ENCODE results near the gene SSC5D. TPM values are rescaled to one million over a fixed set of nuclear protein-coding genes. Genes with fewer than 3 reads are reported as not detected.
A peak's percentile ranks its signal among the peaks of the same experiment; 100 is the strongest.

SSC5D gene
- total and polyA plus RNA-seq, 9 of the 15 experiments (the other 6 are each of a cell fraction or from before 2014, with no cell fraction given): 0.04 to 0.71 (median 0.14) TPM; not detected in 2

DNA sequence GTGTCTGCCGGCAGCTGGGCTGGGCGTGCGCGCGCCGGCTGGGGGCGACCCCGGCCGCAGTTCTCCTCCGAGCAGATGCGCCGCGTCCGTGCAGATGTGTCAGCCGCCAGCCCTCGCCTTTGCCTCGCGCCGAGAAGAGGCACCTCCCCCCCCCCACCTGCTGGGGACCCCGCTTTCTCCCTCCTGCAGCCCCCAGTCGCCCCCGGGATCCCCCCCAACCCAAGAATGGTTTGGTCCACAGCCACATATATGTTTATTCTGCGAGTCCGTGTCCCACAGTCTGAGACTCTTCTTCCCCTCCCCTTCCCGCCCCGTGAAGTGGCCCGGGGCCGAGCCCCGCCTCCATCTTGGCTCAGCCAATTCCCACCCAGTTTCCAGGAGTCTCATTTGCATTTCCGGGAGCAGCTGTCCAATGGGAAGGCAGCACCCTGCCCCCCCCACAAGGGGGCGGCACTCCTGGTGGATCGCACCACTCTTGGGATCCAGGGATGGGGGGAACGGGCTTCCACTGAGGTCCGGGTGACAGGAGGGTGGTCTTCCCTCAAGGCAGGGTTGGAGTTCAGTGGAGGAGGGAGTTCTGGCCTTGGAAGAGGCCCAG, 35.4 kb upstream of the SSC5D start (continued):
- TF ChIP-seq RBM22 (IDR thresholded peaks at IDR 0.05; ENCODE audit: low read depth, low read length, poor library complexity, severe bottlenecking) (no peak), ZNF57 (CRISPR knock-in tag; IDR thresholded peaks at IDR 0.05) (no peak), CREBBP (IDR thresholded peaks at IDR 0.05; ENCODE audit: low read depth, low read length) (no peak), MCM7 (IDR thresholded peaks at IDR 0.05) (no peak), WHSC1 (IDR thresholded peaks at IDR 0.05; ENCODE audit: low read length) (no peak), ZNF24 (IDR thresholded peaks at IDR 0.05) (no peak), ELF4 (CRISPR knock-in tag; IDR thresholded peaks at IDR 0.05) (no peak), PTBP1 (IDR thresholded peaks at IDR 0.05; ENCODE audit: low read depth, low read length) (no peak), CREB5 (CRISPR knock-in tag; IDR thresholded peaks at IDR 0.05) (no peak), SRF (CRISPR knock-in tag; IDR thresholded peaks at IDR 0.05) (0 out of 4 replicates have a peak, but pooled peaks of 1 of the 2 experiments have one; percentile 20), U2AF2 (optimal IDR thresholded peaks at IDR 0.05; ENCODE audit: low read depth, low read length) (no peak), PCBP1 (IDR thresholded peaks at IDR 0.05; ENCODE audit: low read depth, low read length, poor library complexity, severe bottlenecking) (no peak), ZNF717 (CRISPR knock-in tag; IDR thresholded peaks at IDR 0.05) (no peak), RB1 (IDR thresholded peaks at IDR 0.05; ENCODE audit: low read depth) (peak; percentile 38; the same call in 1 of the 2 replicates), CAMTA2 (CRISPR knock-in tag; conservative IDR thresholded peaks at IDR 0.05) (no peak), L3MBTL2 (IDR thresholded peaks at IDR 0.05) (no peak), FOXA1 (IDR thresholded peaks at IDR 0.05; ENCODE audit: borderline replicate concordance) (no peak), PHF20 (IDR thresholded peaks at IDR 0.05; ENCODE audit: partially characterized antibody) (no peak), FOSL1 (tag; conservative IDR thresholded peaks at IDR 0.05) (no peak)
- TF ChIP-seq, protein P1, sequence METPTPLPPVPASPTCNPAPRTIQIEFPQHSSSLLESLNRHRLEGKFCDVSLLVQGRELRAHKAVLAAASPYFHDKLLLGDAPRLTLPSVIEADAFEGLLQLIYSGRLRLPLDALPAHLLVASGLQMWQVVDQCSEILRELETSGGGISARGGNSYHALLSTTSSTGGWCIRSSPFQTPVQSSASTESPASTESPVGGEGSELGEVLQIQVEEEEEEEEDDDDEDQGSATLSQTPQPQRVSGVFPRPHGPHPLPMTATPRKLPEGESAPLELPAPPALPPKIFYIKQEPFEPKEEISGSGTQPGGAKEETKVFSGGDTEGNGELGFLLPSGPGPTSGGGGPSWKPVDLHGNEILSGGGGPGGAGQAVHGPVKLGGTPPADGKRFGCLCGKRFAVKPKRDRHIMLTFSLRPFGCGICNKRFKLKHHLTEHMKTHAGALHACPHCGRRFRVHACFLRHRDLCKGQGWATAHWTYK (CRISPR knock-in tag; IDR thresholded peaks at IDR 0.05): no peak
- TF ChIP-seq, protein P2, sequence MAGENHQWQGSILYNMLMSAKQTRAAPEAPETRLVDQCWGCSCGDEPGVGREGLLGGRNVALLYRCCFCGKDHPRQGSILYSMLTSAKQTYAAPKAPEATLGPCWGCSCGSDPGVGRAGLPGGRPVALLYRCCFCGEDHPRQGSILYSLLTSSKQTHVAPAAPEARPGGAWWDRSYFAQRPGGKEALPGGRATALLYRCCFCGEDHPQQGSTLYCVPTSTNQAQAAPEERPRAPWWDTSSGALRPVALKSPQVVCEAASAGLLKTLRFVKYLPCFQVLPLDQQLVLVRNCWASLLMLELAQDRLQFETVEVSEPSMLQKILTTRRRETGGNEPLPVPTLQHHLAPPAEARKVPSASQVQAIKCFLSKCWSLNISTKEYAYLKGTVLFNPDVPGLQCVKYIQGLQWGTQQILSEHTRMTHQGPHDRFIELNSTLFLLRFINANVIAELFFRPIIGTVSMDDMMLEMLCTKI (IDR thresholded peaks at IDR 0.05; ENCODE audit: partially characterized antibody): no peak
- TF ChIP-seq, protein P3, sequence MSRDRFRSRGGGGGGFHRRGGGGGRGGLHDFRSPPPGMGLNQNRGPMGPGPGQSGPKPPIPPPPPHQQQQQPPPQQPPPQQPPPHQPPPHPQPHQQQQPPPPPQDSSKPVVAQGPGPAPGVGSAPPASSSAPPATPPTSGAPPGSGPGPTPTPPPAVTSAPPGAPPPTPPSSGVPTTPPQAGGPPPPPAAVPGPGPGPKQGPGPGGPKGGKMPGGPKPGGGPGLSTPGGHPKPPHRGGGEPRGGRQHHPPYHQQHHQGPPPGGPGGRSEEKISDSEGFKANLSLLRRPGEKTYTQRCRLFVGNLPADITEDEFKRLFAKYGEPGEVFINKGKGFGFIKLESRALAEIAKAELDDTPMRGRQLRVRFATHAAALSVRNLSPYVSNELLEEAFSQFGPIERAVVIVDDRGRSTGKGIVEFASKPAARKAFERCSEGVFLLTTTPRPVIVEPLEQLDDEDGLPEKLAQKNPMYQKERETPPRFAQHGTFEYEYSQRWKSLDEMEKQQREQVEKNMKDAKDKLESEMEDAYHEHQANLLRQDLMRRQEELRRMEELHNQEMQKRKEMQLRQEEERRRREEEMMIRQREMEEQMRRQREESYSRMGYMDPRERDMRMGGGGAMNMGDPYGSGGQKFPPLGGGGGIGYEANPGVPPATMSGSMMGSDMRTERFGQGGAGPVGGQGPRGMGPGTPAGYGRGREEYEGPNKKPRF (IDR thresholded peaks at IDR 0.05; ENCODE audit: low read depth, low read length): no peak
- TF ChIP-seq, protein P4, sequence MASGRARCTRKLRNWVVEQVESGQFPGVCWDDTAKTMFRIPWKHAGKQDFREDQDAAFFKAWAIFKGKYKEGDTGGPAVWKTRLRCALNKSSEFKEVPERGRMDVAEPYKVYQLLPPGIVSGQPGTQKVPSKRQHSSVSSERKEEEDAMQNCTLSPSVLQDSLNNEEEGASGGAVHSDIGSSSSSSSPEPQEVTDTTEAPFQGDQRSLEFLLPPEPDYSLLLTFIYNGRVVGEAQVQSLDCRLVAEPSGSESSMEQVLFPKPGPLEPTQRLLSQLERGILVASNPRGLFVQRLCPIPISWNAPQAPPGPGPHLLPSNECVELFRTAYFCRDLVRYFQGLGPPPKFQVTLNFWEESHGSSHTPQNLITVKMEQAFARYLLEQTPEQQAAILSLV (tag; IDR thresholded peaks at IDR 0.05): no peak
